ENCODE data around the gene VIPR2. TPM values are rescaled to one million over a fixed set of nuclear protein-coding genes. Genes with fewer than 3 reads are reported as not detected.

Gene VIPR2
- total RNA-seq, 2 donors from 2014 or later = 10.9 to 18.2 TPM

DNA sequence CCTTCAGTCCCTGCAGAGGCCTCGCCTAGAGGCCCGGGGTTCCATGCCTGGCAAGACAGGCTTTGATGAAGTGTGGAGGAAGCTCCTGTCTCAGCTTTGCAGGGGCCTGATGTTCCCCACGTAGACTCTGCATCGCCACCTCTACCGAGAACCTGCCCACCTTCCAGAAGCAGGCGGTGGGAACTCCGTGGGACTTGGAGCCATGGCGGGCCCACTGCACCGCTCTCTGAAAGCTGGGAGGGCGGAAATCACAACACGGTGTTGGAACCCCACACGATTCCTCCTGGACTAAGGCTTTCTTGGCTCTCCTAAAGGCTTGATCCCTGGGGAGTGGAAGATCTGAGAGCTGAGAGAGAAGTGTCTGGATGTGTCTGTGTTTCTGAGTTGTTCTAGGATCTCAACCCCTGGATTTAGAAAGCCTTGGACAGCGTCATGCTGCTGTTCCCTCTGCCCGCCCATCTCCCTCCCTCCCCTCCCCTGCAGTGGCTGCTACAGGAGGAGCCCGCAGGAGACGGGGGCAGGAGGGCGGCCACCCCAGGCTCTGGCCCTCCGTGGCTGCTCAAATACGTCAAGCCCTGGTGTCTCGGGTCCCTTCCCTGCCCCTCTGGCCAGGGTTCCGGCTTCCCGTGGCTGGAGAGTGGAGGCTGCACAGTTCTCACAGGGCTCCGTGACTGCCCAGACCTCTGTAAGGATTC is 79.7 kb downstream of the VIPR2 start:
- no peak for TF ChIP-seq POLR2A (IDR thresholded peaks at IDR 0.05)
- TF ChIP-seq, protein P1, sequence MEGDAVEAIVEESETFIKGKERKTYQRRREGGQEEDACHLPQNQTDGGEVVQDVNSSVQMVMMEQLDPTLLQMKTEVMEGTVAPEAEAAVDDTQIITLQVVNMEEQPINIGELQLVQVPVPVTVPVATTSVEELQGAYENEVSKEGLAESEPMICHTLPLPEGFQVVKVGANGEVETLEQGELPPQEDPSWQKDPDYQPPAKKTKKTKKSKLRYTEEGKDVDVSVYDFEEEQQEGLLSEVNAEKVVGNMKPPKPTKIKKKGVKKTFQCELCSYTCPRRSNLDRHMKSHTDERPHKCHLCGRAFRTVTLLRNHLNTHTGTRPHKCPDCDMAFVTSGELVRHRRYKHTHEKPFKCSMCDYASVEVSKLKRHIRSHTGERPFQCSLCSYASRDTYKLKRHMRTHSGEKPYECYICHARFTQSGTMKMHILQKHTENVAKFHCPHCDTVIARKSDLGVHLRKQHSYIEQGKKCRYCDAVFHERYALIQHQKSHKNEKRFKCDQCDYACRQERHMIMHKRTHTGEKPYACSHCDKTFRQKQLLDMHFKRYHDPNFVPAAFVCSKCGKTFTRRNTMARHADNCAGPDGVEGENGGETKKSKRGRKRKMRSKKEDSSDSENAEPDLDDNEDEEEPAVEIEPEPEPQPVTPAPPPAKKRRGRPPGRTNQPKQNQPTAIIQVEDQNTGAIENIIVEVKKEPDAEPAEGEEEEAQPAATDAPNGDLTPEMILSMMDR (IDR thresholded peaks at IDR 0.05) = no peak
- Histone ChIP-seq H3K4me1 (peaks cover 5% of the 10 kb centered on the region), H3K4me3 (no peak overlapping the region), H3K27me3 (no peaks in the 10 kb centered on the region), H3K27ac (no peak overlapping the region), H3K36me3 (replicated peaks in 1 of 2; ENCODE audit: insufficient read depth in 1 of 2, low read depth in 2 of 2) (no peaks in the 10 kb centered on the region), H3K9me3 (no peaks in the 10 kb centered on the region)
- 87 to 89% methylated on average over 15 to 23 of the region's 23 CpGs for WGBS, 2 donors
- no peak for DNase-seq
- peak; percentile 21 for ATAC-seq
- intact Hi-C loops (cut with DNase I) = no loop called here

DNA sequence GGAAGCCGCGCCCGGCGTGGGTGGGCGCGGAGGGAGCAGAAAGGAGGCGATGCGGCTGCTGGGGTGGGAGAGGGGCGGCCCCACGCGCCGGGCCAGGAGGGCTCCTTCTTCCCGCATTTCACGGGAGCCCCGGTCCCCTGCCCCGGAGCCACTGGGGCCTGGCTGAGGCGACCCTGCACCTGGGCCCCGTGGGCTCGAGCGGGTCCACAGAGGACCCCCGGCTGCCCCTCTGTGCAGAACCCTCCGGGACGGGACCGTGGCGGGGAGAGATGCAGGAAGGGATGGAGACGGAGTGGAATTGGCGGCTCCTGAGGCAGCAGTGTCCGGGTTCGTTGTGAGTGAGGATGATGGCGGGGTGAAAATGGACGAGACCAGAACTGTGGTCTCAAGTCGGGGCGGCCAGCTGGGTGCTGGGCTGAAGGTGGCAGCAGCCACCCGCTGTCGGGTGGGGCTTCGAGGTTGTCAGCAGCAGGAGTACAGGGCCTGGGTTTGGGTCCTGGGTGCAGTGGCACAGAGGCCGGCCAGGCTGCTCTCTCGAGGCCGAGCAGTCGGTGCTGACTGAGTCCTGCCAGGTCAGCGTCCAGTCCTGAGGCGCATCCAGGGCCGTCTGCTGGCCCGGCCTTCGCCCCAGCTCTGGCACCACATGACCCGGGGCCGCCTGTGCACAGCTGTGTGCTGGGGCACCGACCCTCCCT is 80.4 kb downstream of the VIPR2 start:
- intact Hi-C loops (cut with DNase I) = no loop called here
- Histone ChIP-seq H3K36me3 (replicated peaks in 1 of 2; ENCODE audit: insufficient read depth in 1 of 2, low read depth in 2 of 2) (no peaks in the 10 kb centered on the region), H3K27ac (no peak overlapping the region), H3K4me1 (peaks cover 5% of the 10 kb centered on the region), H3K27me3 (no peaks in the 10 kb centered on the region), H3K4me3 (no peak overlapping the region), H3K9me3 (no peaks in the 10 kb centered on the region)
- TF ChIP-seq POLR2A (IDR thresholded peaks at IDR 0.05) = no peak
- TF ChIP-seq, protein P1 (IDR thresholded peaks at IDR 0.05) = no peak
- 89 to 95% methylated on average over 20 to 34 of the region's 48 CpGs for WGBS, 2 donors
- DNase-seq = no peak
- no peak for ATAC-seq

DNA sequence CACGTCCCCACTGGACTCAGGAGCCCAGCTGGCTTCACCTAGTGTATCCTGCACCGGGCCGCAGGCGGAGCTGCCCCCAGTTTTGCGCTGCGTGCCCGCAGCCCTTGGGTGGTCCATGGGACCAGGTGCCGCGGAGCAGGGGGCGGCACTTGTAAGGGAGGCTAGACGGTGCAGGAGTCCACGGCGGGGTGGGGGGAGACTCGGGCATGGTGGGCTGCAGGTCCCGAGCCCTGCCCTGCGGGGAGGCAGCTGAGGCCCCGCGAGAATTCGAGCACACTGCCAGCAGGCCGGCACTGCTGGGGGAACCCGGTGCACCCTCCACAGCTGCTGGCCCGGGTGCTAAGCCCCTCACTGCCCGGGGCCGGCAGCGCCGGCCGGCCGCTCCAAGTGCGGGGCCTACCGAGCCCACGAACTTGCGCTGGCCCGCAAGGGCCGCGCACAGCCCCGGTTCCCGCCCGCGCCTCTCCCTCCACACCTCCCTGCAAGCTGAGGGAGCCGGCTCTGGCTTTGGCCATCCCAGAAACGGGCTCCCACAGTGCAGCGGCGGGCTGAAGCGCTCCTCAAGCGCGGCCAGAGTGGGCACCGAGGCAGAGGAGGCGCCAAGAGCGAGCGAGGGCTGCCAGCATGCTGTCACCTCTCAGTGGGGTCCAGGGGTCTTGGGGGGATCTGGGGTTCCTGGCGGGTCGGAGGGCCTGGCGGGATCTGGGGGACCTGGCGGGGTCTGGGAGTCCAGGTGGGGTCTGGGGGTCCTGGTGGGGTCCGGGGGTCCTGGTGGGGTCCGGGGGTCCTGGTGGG is 81.4 kb downstream of the VIPR2 start:
- H3K36me3 ChIP-seq (replicated peaks in 1 of 2; ENCODE audit: insufficient read depth in 1 of 2, low read depth in 2 of 2) = no peaks in the 10 kb centered on the region
- peaks cover 5% of the 10 kb centered on the region for H3K4me1 ChIP-seq
- no peak for ATAC-seq
- H3K27ac ChIP-seq = no peak overlapping the region
- DNase-seq = no peak
- no peak overlapping the region for H3K4me3 ChIP-seq
- 89 to 95% methylated on average over 10 to 24 of the region's 56 CpGs for WGBS, 2 donors
- TF ChIP-seq, protein P1 (IDR thresholded peaks at IDR 0.05) = no peak
- no peak for TF ChIP-seq POLR2A (IDR thresholded peaks at IDR 0.05)
- intact Hi-C loops (cut with DNase I) = no loop called here
- no peaks in the 10 kb centered on the region for H3K27me3 ChIP-seq
- no peaks in the 10 kb centered on the region for H3K9me3 ChIP-seq

DNA sequence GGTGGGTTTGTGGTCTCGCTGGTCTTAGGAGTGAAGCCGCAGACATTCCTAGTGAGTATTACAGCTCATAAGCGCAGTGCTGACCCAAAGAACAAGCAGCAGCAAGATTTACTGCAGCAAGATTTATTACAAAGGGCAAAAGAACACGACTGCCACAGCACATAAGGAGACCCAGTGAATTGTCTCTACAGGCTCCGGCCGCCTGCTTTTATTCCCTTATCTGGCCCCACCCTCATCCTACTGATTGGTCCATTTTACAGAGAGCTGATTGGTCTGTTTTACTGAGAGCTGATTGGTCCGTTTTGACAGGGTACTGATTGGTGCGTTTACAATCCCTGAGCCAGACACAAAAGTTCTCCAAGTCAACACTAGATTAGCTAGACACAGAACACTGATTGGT is 82.1 kb downstream of the VIPR2 start:
- Histone ChIP-seq H3K4me1 (peaks cover under 1% of the 10 kb centered on the region), H3K27ac (no peak overlapping the region), H3K27me3 (no peaks in the 10 kb centered on the region), H3K9me3 (no peaks in the 10 kb centered on the region), H3K36me3 (replicated peaks in 1 of 2; ENCODE audit: insufficient read depth in 1 of 2, low read depth in 2 of 2) (no peaks in the 10 kb centered on the region), H3K4me3 (no peak overlapping the region)
- no peak for DNase-seq
- intact Hi-C loops (cut with DNase I) = no loop called here
- 95 to 97% methylated on average over 8 of the region's 8 CpGs for WGBS, 2 donors
- no peak for ATAC-seq
- TF ChIP-seq, protein P1 (IDR thresholded peaks at IDR 0.05) = no peak
- no peak for TF ChIP-seq POLR2A (IDR thresholded peaks at IDR 0.05)
